GOT3 (cell line): Measurements from ENCODE around the gene AKNA.

ENCODE experiments used
- DNase-seq: peaks from one replicate; lab custom pipeline; 2025; ENCODE audit warnings: mixed read lengths; lab: John Stamatoyannopoulos, UW

The AKNA gene

DNA sequence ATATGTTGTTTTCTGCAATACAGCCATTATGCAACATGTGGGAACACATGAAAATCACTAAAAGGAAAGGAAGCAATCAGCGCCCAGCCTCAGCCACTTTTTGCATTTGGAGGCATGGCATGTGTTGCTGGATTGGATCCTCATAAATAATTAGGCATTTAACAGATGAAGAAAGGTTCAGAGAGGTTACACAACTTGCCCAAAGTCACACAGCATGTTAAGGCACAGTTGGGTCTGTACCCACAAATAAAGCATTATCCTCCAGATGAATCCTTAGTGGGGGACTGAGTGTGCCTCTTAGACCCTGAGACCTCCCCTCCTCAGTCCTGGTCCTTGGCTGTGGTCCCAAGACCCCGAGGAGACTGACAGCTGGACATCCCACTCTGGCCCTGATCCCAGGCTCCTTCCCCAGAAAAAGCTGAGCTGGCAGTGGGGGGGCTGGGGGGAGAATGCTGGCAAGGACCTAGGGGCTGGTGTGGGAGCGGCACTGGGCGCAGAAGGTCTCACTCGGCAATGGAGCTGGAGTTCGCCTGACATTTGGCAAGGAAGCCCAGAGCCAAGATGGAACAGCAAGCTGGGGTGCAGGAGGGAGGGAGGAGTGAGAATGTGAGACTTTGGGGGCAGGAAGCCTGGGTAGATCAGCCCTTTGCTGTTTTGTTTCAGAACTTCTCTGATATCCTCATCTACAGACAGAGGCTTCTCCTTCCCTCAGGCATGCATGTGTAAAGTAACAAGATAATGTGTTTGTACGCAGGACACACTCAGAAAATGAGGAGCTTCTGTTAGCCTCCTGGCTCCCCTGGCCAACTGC lies 6.9 kb upstream of the AKNA start:
- no peak for DNase-seq

DNA sequence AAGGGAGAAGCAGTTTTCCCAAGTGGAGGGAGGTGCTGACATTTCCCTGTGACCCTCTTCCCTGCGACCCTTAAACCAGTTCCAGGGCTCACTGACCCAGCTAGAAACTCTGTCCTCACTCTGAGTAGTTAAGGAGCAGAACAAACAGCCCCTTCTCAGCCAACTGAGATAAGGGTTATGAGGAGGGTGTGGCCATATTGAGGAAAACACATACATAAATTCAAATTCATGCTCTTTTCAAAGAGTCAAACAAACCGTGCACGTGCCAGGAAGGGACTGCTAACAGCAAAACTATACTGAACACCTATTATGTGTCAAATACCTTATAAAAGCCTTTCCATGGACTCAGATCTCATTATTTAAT lies 4.9 kb upstream of the AKNA start:
- DNase-seq: no peak

DNA sequence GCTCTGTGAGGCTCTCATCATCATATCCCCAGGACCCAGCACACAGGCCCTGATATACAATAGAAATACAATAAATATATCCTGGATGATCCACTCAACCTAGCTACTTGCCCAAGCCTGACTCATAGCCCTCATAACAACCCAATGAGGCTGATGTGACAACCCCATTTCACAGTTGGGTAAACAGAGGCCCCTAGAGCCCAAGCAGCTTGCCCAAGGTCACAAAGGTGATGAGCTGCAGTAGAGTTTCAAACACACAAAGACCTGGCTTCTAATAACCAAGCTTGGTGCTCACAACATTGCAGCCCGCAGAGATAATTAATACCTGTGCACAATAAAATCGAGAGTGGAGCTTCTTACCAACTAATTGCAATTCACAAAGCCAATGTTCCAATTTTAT lies 3.2 kb upstream of the AKNA start:
- no peak for DNase-seq

DNA sequence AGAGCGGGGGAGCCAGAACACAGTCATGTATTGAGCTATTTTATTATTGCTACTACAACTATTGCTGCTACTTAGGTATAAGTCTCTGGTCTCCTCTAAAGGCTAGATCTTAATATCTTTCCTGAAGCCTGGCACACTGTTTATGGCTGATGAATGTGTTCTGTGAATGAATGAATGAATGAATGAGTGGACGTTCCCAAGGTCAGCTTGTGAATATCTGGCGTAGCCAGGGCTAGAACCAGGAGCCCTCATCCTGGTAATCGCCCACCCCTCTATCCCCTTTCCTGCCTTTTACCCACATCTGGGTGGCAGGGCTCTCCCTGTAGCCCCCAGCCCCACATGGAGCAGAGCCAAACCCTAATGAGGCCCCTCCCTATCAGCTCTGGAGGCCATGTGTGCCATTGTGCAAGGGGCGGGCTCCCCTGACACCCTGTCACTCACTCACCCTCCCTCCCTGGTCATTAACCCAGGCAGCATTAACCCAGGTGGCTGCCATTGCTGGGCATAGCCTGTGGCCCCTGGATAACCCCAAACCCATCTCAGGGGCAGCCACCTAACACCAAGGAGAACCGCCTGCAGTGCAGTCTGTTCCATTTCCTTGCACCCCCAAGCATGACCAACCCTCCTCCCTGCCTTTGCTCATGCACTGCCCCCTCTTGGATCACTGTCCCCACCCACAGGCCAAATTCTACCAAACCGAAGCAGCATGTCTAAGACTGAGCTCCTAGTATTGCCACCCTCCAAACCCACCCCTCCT lies 2.0 kb upstream of the AKNA start:
- no peak for DNase-seq

DNA sequence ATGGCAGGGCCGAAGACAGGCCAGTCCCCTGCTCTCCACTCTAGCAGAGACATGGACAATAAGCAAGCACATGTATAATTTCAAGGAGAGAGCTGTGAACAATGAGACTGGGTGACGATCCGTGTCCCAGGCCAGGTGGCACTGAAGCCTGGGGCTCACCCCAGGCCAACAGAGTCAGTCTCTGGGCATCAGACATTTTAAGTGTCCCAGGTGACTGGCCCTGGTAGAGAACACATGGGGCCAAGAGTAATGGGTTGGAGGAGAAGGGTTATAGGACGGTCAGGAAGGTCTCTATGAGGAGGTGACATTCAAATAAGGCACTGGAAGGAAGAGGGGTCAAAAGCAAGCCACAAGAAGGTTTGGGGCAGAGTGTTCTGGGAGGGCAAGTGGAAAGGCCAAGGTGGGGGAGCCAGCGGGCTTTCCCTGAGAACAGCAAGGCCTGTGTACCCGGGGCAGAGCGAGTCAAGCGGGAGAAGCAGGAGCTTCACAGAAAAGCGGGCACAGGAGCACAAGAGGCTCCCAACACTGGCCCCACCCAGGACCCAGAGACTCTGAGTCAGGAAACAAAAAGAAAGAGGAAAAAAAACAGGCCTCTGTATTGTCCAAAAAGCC lies 1.1 kb upstream of the AKNA start:
- no peak for DNase-seq

DNA sequence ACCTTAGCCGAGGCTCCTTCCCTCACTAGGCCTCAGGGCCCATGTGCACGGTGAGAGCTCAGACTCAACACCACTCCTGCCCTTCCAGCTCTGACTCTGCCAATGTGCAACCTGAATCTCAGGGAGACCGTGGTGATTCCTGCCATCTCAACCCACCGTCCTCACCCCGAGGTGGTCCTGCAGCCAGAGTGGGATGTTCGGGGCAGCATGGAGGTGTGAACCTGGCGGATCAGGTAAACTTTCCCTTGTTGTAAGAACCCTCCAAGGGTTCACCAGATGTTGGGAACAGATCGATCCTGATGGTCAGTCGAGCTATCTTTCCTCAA lies 538 bp upstream of the AKNA start:
- no peak for DNase-seq

DNA sequence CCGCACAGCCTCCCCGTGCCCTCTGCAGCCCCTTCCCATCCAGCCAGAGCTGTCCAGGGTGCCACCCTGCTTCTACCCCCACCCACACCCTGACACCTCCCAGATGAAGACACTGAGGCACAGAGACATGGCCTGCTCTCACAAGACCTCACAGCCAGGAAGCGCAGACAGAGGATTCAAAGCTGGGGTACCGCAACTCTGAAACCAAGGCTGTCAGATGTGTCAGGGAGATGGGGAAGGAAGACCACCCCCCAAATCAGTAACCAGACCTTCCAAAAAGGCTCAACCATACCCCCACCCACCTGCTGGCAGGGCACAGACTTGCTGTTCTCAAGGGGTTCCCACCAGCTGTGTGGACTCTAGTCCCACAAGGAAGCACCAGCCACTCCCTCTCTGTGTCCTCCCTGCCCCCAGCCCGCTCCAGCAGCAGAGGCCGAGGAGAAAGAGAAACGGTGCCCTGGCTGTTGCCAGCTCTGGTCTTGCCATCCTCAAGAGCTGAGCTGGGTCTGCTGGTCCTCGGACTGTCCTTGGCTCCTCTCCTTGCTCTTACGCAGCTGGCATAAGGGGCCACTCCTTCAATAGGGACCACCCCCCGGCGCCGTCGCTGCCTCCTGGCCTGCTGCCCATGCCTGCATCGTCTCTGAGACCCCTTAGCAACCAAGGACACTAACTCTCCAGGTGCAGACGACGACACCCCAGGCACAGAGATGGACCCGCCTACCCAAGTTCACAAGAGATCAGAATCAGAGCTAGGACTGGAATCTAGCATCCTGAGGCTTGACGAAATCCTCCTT lies 699 bp downstream of the AKNA start:
- no peak for DNase-seq

DNA sequence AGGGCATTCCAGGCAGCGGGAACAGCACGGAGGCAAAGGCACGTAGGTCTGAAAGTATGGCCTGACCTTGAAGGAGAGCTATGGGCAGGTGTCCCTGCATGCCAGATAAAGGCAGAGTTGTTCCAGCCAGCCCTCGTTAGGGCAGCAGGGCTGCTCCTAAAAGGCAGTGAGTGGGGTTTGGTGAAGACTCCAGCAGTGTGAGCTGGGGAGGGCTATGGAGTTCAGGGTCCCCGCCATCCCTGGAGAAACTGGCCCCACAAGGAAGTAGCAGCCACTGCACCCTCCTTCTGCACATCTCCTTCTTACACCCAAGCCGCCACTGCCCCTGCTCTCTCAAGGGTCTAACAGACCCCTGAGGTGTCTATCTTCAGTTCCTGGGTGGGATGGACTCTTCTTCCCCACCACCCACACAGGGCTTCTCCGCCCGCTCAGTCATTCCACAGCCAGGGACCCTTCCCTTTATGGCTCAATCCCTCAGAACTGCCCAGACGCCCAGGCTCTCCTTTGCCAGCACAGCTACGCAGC lies 1.4 kb downstream of the AKNA start:
- DNase-seq: no peak

DNA sequence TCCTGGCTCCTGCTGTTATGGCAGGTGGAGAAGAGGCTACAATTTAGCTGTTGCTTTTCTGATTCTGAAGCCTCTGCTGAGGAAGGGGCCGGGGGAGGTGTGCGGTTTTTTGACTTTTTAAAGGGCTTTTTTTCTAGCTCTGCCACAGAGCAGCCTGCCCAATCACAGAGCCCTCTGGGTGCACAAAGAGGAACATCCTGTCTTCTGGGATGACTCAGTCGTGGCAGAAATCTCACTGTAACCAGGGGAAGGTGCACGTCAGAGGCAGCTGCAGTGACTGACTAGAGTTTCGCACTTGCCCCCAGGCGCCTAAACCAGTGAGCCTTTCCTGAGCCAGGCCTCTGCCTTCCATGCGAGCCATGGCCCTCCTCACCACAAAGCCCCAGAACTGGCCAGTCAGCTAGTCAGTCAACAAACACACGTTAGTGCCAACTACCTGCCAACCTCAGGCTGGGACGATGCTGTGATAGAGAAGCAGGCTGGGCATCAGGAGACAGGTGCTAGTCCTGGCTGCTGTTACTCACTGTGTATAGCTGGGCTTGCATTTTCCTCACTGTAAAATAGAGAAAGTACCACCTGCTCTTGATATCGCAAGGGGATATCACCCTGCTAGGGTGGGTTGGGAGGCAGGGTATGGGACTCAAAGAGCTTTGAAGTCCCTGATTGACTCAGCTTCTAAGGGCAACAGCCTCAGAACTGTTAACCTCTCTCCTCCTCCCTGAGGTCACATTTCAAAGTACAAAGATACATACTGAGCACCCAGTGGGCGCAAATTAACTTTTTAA lies 2.2 kb downstream of the AKNA start:
- DNase-seq: no peak

DNA sequence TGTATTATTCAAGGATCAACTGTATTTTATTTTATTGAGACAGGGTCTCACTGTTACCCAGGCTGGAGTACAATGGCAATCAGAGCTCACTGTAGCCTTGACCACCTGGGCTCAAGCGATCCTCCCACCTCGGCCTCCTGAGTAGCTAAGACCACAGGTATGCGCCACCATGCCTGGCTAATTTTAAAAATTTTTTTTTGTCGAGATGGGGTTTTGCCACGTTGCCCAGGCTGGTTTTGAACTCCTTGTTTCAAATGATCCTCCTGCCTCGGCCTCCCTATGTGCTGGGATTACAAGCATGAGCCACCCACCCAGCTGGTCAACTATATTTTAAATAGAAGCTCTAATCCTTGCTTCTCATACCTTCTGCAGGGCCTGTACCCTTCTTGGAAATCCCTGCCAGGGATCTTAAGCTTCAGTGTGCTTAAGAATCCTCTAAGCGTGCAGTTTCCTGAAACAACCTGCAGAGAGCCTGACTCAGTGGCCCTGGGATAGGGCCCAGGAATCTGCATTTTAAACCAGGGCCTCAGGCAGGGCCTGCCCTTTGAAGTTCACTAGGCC lies 2.9 kb downstream of the AKNA start:
- DNase-seq: no peak

DNA sequence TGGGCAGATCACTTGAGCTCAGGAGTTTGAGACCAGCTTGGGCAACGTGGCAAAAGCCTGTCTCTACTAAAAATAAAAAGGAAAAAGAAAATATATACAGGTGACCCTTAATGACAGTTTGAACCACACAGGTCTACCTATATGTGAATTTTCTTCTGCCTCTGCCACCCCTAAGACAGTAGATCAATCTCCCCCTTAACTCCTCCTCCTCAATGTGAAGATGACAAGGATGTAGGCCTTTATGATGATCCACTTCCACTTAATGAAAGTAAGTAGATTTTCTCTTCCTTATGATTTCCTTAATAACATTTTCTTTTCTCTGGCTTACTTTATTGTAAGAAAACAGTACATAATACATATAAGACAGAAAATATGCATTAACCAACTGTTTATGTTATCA lies 3.4 kb downstream of the AKNA start:
- DNase-seq: no peak

DNA sequence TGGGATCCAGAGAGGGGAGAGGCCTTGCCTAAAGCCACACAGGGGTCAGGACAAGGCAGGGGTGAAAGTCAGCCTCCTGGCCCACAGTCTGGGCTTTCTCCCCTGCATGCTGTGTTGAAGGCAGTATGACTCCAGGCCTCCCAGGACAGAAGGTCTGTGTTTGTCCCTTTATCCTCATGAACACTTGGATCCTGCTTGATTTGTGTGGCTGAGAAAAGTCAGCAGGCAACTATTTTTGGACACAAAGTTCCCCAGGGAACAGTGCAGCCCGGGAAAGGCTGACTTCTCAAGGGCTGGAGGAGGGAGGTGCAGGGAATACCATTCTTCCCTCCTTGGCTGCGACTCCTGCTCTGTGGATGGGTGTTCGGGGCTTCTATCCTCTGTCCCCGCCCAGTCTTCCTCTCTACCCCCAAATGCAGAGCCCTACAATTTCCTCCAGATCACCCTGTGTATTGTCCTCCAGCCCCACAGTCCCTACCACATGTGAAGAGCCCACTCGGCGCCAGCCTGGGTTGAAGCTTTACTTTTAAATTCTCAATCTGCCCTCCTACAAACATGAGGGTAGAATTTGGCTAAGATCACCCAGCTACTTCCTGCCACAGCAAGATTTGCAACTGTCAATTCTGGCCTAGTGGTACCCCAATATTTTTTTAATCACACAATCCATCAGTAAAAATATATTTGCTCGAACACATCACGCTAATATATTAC lies 4.1 kb downstream of the AKNA start:
- DNase-seq: no peak

DNA sequence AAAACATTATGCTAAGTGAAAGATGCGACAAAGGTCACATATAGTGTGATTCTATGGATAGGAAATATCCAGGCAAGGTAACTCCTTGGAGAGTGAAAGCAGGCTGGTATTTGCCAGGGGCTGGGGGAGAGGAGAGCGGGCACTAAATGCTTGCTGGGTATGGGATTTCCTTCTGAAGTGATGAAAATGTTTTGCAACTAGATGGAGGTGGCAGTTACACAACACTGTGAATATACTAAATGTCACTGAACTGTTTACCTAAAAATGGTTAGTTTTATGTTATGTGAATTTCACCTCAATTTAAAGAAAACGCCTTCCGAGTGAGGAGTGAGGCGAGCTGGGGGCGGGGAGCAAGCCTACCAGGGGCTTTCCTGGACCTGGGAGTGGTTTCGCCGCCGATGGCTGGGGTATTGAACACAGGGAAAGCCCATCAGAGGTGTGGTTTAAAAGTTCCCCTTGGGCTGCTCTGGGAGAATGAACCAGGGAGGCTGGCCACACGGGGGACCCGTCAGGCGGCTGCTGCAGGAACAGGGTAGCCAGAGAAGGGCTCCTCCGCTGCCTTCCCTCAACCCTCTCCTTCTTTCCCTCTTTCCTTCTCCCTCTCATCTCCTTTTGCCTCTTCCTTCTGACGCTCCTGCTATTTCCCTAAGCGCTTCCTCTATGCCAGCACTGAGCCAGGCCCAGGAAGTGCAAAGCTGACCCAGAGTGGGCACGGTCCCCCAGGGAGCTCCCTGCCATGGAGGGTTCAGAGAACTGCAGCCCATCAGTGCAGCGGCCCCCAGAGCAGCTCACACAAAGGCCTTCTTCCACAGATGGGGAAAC lies 4.9 kb downstream of the AKNA start:
- DNase-seq: no peak

DNA sequence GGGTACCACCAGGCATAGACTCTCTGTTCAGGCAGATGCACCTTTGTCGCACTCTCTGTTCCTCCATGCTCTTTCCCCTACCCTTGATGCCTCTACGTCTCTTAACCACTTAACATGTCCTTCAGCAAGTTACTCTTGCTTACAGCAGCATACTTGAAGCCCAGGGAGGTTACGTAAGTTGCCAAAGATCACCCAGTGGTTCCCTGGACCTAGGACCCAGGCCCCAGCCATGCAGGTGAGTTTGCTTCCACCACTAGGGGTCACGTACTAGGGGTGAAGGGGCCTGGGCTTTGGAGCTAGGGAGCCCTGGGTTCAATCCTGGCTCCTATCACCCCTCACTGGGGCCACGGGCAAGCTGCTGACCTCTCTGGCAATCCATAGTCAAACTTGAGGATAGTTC lies 8.9 kb downstream of the AKNA start:
- DNase-seq: no peak

DNA sequence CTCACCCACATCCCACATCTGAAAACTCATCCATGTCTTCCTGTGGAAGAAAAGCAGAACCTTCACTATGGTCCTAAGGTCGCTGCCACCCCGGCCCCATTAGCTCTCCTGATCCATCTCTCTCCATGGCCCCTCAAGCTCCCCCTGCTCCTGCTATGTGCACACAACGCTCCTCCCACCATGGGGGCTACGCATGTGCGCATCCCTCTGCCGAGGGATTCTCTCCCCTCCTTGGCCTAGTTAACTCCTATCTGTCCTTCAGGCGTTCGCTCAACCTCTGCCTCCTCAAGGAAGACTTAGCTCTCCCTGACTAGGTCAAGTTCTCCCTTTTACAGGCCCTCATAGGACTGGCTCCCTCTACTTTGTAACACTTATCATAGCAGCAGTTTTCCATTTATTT lies 9.8 kb downstream of the AKNA start:
- DNase-seq: no peak

DNA sequence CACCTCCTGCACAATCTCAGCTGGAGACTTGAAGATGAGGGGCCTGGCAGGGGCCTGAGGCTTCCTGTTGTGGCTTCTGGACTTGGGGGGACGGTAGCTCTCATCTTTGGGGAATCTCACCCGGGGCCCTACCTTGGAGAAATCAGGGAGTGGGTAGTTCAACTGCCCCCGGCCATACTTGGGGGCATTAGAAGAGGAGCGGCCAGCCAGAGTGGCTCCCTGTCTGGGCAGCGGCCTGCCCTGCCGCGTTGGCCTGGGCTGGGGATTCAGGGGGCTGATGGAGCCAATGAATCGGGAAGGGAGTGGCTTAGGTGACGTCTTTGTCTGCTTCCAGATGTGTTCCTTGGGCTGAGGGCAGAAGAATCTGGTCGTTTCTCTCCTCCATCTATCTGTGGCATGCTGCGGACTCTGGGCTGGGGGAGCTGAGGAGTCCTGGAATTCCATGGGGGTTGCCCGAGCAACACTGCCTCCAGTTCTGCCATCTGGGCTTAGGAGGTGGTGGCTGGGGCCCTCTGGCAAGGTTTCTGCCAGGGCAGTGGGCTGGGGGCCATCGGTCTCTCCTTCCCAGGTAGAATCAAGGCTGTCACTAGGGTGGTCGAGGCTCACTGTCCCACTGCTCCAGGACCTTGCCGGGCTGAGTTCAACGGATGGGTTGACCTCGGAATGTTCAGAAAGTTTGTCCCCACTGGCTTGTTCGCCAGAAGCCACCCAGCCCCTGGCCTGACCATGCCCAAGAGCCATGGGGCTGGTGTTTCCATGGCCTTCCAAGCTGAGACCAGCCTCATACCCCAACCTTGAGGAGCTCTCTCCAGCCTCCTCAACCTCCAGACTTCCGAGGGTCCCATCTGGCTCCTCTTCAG lies 11.0 kb downstream of the AKNA start:
- no peak for DNase-seq

DNA sequence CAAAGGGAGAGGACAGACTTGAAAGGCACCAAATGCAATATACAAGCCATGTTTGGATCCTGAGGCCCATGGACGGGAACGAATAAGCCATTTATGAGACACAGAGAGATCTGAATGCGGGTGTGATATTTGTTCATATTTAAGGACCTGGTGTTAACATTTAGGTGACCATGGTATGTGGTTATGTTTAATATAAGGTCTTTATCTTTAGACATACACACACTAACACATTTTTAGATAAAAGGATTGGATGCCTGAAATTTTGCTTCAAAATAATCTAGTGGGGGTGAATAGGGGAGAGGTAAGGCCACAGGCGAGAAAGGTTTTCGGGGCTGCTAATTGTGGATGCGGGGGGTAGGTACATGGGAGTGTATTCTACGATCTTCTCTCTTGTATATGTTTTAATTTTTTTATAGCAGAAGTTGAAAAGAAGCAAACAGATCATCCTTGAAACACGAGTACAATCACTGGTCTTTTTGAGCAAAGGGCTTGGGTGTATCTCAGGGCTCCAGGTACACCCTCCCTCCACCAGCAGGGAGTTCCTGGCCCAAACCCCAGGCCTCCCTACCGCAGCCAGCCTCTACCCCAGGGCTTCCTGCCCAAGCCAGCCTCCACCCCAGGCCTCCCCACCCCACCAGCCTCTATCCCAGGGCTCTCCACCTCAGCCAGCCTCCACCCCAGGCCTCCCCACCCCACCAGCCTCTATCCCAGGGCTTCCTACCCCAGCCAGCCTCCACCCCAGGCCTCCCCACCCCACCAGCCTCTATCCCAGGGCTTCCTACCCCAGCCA lies 12.2 kb downstream of the AKNA start:
- DNase-seq: no peak

DNA sequence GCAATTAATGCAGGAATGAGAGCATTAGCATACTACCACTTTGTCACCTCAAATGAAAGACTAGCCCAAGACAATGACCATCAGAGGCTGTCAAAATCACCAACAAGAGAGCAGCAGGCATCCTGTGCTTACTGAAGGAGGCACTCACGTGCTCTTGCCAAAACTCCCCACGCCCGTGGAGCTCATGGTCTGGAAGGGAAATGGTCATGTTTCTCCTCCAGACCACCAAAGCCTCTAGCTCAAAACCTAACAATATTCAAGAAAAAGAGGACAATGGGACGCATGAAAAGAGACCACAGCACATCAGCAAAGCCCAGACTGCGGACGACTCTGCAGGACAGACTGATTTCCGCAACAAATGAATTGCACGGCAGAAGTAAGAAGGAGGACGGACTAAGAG lies 12.8 kb downstream of the AKNA start:
- DNase-seq: no peak
